GM12878 (cell line): Measurements from ENCODE around the gene HORMAD2. TPM values are rescaled to one million over a fixed set of nuclear protein-coding genes. Genes with fewer than 3 reads are reported as not detected.

Source experiments
- ATAC-seq: fragments of 200-7000 bp; cut with Tn5 transposase; 3 replicates; pipeline ENCODE4 v1.9.1; 2020; ENCODE audit warnings: mild to moderate bottlenecking, moderate library complexity
- BruUV-seq: library from RNA; stranded (reverse); fragments of 400-500 nt; replicated peaks from 2 replicates; lab custom pipeline; 2021; lab: Mats Ljungman, UMichigan
- CTCF ChIA-PET: fragments of 300-600 bp; sonication (Branson Sonifier 250); formaldehyde crosslinking; extraction: SDS; loops from one replicate; lab custom pipeline; 2021; ENCODE audit warnings: inconsistent platforms; lab: Yijun Ruan, JAX
- POLR2A ChIA-PET: fragments of 350-600 bp; formaldehyde crosslinking; extraction: SDS; loops from one replicate; lab custom pipeline; 2021; ENCODE audit warnings: inconsistent platforms; lab: Charles Lee
- RAD21 ChIA-PET: fragments of 300-600 bp; sonication (Branson Sonifier 250); formaldehyde crosslinking; loops from one replicate; lab custom pipeline; 2023; ENCODE audit warnings: antibody characterized with exemption; ENCODE audit not compliant: unreplicated experiment; lab: Charles Lee
- SMC1A ChIA-PET: fragments of 300-600 bp; sonication (Branson Sonifier 250); formaldehyde crosslinking; loops from one replicate; lab custom pipeline; 2023; ENCODE audit not compliant: unreplicated experiment, uncharacterized antibody; lab: Charles Lee
- DNase-seq: peaks from one replicate; pipeline ENCODE4 v3.0.0-alpha.2; 2011; ENCODE audit warnings: low read depth, low spot score
- FAIRE-seq: peaks from 3 replicates; lab custom pipeline; 2011; peaks lifted over from hg19 to GRCh38; lab: Jason Lieb, UNC
- H2AFZ ChIP-seq: 2 replicates; pipeline ENCODE4 v1.6.0; 2011; ENCODE audit warnings: low read depth, low read length, control low read depth; ENCODE audit not compliant: control insufficient read depth
- H3K27ac ChIP-seq: 2 replicates; pipeline ENCODE4 v1.5.1; 2011; ENCODE audit warnings: control low read depth; ENCODE audit not compliant: control insufficient read depth, insufficient read depth
- H3K27me3 ChIP-seq, 2 experiments: replicated peaks in 1 of 2; 2 replicates each; pipeline versions ENCODE4 v1.6.0 to v1.6.1; 2011; ENCODE audit warnings: low read length in 1 of 2; ENCODE audit not compliant: control insufficient read depth in 2 of 2, insufficient read depth in 2 of 2
- H3K36me3 ChIP-seq, 2 experiments: 2 replicates each; pipeline ENCODE4 v1.5.1; 2011; ENCODE audit warnings: low read length in 1 of 2; ENCODE audit not compliant: control insufficient read depth in 2 of 2, insufficient read depth in 2 of 2
- H3K4me1 ChIP-seq: 2 replicates; pipeline ENCODE4 v1.6.1; 2011; ENCODE audit warnings: mild to moderate bottlenecking, low read length, moderate library complexity, mixed read lengths; ENCODE audit not compliant: control insufficient read depth, insufficient read depth
- H3K4me2 ChIP-seq: 2 replicates; pipeline ENCODE4 v1.6.0; 2011; ENCODE audit warnings: control low read depth; ENCODE audit not compliant: control insufficient read depth, insufficient read depth
- H3K4me3 ChIP-seq: fragments of 200-600 bp; sonication (generic); 2 replicates; pipeline ENCODE4 v1.5.1; 2016
- H3K79me2 ChIP-seq: 2 replicates; pipeline ENCODE4 v1.6.0; 2011; ENCODE audit warnings: low read length; ENCODE audit not compliant: control insufficient read depth, insufficient read depth
- H3K9ac ChIP-seq: 2 replicates; pipeline ENCODE4 v1.8.0; 2011; ENCODE audit warnings: low read length, control low read depth, mixed read lengths; ENCODE audit not compliant: control insufficient read depth, insufficient read depth
- H3K9me3 ChIP-seq: replicated peaks from 3 replicates; pipeline ENCODE4 v1.5.1; 2011; ENCODE audit warnings: mild to moderate bottlenecking, low read length; ENCODE audit not compliant: control insufficient read depth, insufficient read depth
- H4K20me1 ChIP-seq: 2 replicates; pipeline ENCODE4 v1.6.0; 2011; ENCODE audit not compliant: control insufficient read depth, insufficient read depth
- ASH2L ChIP-seq: fragments of 300-600, 200-600 bp; sonication (generic); IDR thresholded peaks from 2 replicates; pipeline ENCODE4 v1.6.1; 2017; ENCODE audit warnings: low read depth, mild to moderate bottlenecking, borderline replicate concordance
- ATF7 ChIP-seq: fragments of 450-650 bp; IDR thresholded peaks from 2 replicates; pipeline ENCODE4 v1.6.1; 2016; ENCODE audit warnings: low read depth, mild to moderate bottlenecking
- ESRRA ChIP-seq: IDR thresholded peaks from 2 replicates; pipeline ENCODE4 v1.6.1; 2012; ENCODE audit warnings: mild to moderate bottlenecking, low read length, improper control_type of control experiment
- FOXK2 ChIP-seq: fragments of 450-650 bp; IDR thresholded peaks from 2 replicates; pipeline ENCODE4 v1.6.1; 2017; ENCODE audit warnings: mild to moderate bottlenecking, moderate library complexity
- HDGF ChIP-seq: fragments of 450-650 bp; IDR thresholded peaks from 2 replicates; pipeline ENCODE4 v1.6.1; 2016; ENCODE audit warnings: antibody characterized with exemption
- LARP7 ChIP-seq: fragments of 450-650 bp; IDR thresholded peaks from 2 replicates; pipeline ENCODE4 v1.6.1; 2017; ENCODE audit warnings: mild to moderate bottlenecking
- NR2F1 ChIP-seq: fragments of 450-650 bp; conservative IDR thresholded peaks from 2 replicates; pipeline ENCODE4 v1.6.1; 2017; ENCODE audit warnings: mild to moderate bottlenecking
- POLR2A ChIP-seq: IDR thresholded peaks from 2 replicates; pipeline ENCODE4 v1.6.1; 2011; ENCODE audit warnings: low read depth, mild to moderate bottlenecking, low read length
- RAD21 ChIP-seq: IDR thresholded peaks from 2 replicates; pipeline ENCODE4 v1.6.1; 2011; ENCODE audit warnings: mild to moderate bottlenecking, low read depth, low read length, moderate library complexity; ENCODE audit not compliant: insufficient read depth
- TCF3 ChIP-seq: IDR thresholded peaks from 2 replicates; pipeline ENCODE4 v1.6.1; 2012; ENCODE audit warnings: low read depth, mild to moderate bottlenecking, low read length, borderline replicate concordance; ENCODE audit not compliant: insufficient read depth
- ZBED1 ChIP-seq: IDR thresholded peaks from 2 replicates; pipeline ENCODE4 v1.6.1; 2016; ENCODE audit warnings: borderline replicate concordance
- ZNF622 ChIP-seq: fragments of 450-650 bp; IDR thresholded peaks from 2 replicates; pipeline ENCODE4 v1.6.1; 2017; ENCODE audit warnings: mild to moderate bottlenecking, inconsistent platforms
- WGBS: methylation state at CpG from one replicate; pipeline ENCODE4 v1.1.6; 2016; ENCODE audit warnings: low lambda C conversion rate; ENCODE audit not compliant: insufficient replicate concordance, insufficient coverage; ENCODE audit errors: missing lambda C conversion rate; 5-methylcytosine and 5-hydroxymethylcytosine counted together
- in situ Hi-C: fragments of 300-500 bp; cut with MboI; formaldehyde crosslinking; loops from 9 replicates; pipeline ENCODE4 v1.14.3; 2018; ENCODE audit warnings: mixed read lengths
- intact Hi-C: fragments of 100-400 bp; cut with micrococcal nuclease; formaldehyde crosslinking; loops from one replicate; pipeline ENCODE4 v1.14.2; 2022; ENCODE audit not compliant: unreplicated experiment
- polyA plus RNA-seq, 11 experiments: library from polyadenylated mRNA; depleted of rRNA in 4 of 11; unstranded in 6 of 11; stranded (reverse) in 5 of 11; fragments of >200 nt; fragmentation: Nextera tagmentation in 4 of 11; fragmentation: Illumina TruSeq in 1 of 11; extraction: Ambion mirVana in 4 of 11; extraction: Trizol in 1 of 11; gene quantifications; 1 replicate in 1 of 11; 2 replicates in 10 of 11; pipeline versions ENCODE4 v1.2.1 to v1.2.3, GENCODE V29; 2011 to 2016; ENCODE audit warnings: inconsistent platforms in 2 of 11, missing spikeins in 2 of 11, low read depth in 1 of 11
- total RNA-seq, 4 experiments: library from RNA; depleted of rRNA in 3 of 4; stranded (reverse); fragments of >200 nt in 3 of 4; fragmentation: Illumina TruSeq in 1 of 4; extraction: Trizol in 1 of 4; gene quantifications; 2 replicates each; pipeline versions ENCODE4 v1.2.1 to v1.2.3, GENCODE V29; 2013 to 2021
- TF ChIP-seq, protein P1 (sequence below): fragments of 450-650 bp; IDR thresholded peaks from 2 replicates; pipeline ENCODE4 v1.6.1; 2018; ENCODE audit warnings: mild to moderate bottlenecking, low read depth, moderate library complexity; ENCODE audit not compliant: partially characterized antibody
- TF ChIP-seq, protein P2 (sequence below): IDR thresholded peaks from 2 replicates; pipeline ENCODE4 v1.6.1; 2011; ENCODE audit warnings: borderline replicate concordance, low read depth, mild to moderate bottlenecking, moderate library complexity, mixed read lengths, low read length; ENCODE audit not compliant: insufficient read depth; ENCODE audit errors: extremely low read length
- TF ChIP-seq, protein P3 (sequence below): IDR thresholded peaks from 2 replicates; pipeline ENCODE4 v1.6.1; 2011; ENCODE audit warnings: low read depth, mild to moderate bottlenecking, low read length, moderate library complexity, borderline replicate concordance; ENCODE audit errors: extremely low read depth

HORMAD2 gene
- total and polyA plus RNA-seq, 10 of the 15 experiments (the other 5 are each of a cell fraction or from before 2014, with no cell fraction given): 0.07 to 0.13 TPM; not detected in 8

DNA sequence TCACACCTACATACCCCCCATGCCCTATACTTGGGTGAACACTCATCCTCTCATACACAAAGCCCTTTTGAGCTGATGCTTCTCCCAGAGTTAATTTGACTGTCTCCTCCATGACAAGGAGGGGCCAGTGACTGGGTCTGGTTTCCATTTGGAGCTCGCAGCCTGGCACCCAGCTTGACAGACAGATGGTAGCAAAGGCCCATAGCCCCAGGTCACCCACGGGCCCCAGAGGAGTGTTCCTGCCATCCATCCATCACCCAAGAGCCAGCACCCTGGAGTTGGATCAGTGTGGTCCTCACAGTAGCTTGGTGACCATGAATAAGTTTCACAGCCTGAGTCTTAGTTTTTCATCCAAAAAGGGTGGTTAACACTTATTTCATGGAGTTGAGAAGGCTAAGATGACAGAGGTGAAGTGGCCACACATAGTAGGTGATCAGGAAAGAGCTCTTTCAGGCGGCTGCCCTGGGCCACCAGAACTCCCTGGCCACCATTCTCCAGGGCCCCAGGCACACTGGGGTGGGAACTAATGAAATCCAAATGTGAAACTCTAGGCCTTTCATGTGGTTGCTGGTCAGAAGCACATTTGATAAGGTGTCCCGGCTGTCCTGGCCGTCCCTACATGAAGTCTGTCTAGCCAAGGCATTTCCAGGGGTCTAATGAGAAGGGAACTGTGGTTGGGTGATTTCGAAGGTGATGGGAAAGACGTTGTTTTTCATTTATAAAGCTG, 123.9 kb downstream of the HORMAD2 start:
- no peaks in the 10 kb centered on the region for H3K9me3 ChIP-seq
- H3K9ac ChIP-seq: no peak overlapping the region
- ChIA-PET POLR2A (no interaction called here), CTCF (no interaction called here), RAD21 (interaction anchor here (0.9 kb wide), 1 partner anchor 14 kb away, joined by 3 read pairs; no protein-coding TSS in a partner anchor), SMC1A (interaction anchor here (0.6 to 1.0 kb wide), 2 partner anchors 19 to 81 kb away, joined by 3 to 5 read pairs; no protein-coding TSS in a partner anchor)
- TF ChIP-seq, protein P1, sequence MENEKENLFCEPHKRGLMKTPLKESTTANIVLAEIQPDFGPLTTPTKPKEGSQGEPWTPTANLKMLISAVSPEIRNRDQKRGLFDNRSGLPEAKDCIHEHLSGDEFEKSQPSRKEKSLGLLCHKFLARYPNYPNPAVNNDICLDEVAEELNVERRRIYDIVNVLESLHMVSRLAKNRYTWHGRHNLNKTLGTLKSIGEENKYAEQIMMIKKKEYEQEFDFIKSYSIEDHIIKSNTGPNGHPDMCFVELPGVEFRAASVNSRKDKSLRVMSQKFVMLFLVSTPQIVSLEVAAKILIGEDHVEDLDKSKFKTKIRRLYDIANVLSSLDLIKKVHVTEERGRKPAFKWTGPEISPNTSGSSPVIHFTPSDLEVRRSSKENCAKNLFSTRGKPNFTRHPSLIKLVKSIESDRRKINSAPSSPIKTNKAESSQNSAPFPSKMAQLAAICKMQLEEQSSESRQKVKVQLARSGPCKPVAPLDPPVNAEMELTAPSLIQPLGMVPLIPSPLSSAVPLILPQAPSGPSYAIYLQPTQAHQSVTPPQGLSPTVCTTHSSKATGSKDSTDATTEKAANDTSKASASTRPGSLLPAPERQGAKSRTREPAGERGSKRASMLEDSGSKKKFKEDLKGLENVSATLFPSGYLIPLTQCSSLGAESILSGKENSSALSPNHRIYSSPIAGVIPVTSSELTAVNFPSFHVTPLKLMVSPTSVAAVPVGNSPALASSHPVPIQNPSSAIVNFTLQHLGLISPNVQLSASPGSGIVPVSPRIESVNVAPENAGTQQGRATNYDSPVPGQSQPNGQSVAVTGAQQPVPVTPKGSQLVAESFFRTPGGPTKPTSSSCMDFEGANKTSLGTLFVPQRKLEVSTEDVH: no peak
- TF ChIP-seq LARP7: no peak
- TF ChIP-seq, protein P2, sequence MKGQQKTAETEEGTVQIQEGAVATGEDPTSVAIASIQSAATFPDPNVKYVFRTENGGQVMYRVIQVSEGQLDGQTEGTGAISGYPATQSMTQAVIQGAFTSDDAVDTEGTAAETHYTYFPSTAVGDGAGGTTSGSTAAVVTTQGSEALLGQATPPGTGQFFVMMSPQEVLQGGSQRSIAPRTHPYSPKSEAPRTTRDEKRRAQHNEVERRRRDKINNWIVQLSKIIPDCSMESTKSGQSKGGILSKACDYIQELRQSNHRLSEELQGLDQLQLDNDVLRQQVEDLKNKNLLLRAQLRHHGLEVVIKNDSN: no peak
- no peak for TF ChIP-seq TCF3
- no peak for TF ChIP-seq HDGF
- no peak for TF ChIP-seq FOXK2
- TF ChIP-seq ATF7: no peak
- no peak for TF ChIP-seq ZBED1
- no peak for TF ChIP-seq NR2F1
- TF ChIP-seq, protein P3, sequence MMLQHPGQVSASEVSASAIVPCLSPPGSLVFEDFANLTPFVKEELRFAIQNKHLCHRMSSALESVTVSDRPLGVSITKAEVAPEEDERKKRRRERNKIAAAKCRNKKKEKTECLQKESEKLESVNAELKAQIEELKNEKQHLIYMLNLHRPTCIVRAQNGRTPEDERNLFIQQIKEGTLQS: no peak
- TF ChIP-seq POLR2A: no peak
- TF ChIP-seq ASH2L: no peak
- no peak for TF ChIP-seq RAD21
- no peak for TF ChIP-seq ESRRA
- TF ChIP-seq ZNF622: no peak
- H3K27ac ChIP-seq: no peak overlapping the region
- no TSS peak for BruUV-seq
- H3K27me3 ChIP-seq: no peaks in the 10 kb centered on the region
- no peak overlapping the region for H2AFZ ChIP-seq
- H4K20me1 ChIP-seq: no peaks in the 10 kb centered on the region
- no peaks in the 10 kb centered on the region for H3K4me1 ChIP-seq
- in situ Hi-C loops (no loop called here), intact Hi-C loops (no loop called here)
- H3K36me3 ChIP-seq: no peaks in the 10 kb centered on the region
- H3K4me2 ChIP-seq: no peak overlapping the region
- H3K4me3 ChIP-seq: no peak overlapping the region
- no peak for FAIRE-seq
- 16% methylated on average over 7 of the region's 7 CpGs for WGBS
- no peaks in the 10 kb centered on the region for H3K79me2 ChIP-seq
- no peak for ATAC-seq
- no peak for DNase-seq
